GM21737 (cell line): ENCODE data around the gene UGT1A6.
"Not testable (repeated sequence)": the region's sequence is repeated elsewhere in the genome, so short reads cannot be mapped to it uniquely, and the experiment has no call there.

Experiments
- ATAC-seq: cut with Tn5 transposase; IDR thresholded peaks from one replicate; pipeline ENCODE4 v1.9.1; 2021; ENCODE audit warnings: mild to moderate bottlenecking, moderate library complexity; ENCODE audit not compliant: unreplicated experiment

UGT1A6 gene

GRCh38 chr2:233692648-233693047, at the start of gene UGT1A6:
UGT1A6 (plus strand) TSS chr2:233692890; CDS start chr2:233693005, 115 bp downstream.
- no peak for ATAC-seq

GRCh38 chr2:233643128-233643527, 49.6 kb upstream of the UGT1A6 start:
- no peak for ATAC-seq

- not testable (repeated sequence) for ATAC-seq
Observed at GRCh38 chr2:233646033-233646432, 46.7 kb upstream of the UGT1A6 start.

- no peak for ATAC-seq
Observed at GRCh38 chr2:233650981-233651380, 41.7 kb upstream of the UGT1A6 start.

DNA sequence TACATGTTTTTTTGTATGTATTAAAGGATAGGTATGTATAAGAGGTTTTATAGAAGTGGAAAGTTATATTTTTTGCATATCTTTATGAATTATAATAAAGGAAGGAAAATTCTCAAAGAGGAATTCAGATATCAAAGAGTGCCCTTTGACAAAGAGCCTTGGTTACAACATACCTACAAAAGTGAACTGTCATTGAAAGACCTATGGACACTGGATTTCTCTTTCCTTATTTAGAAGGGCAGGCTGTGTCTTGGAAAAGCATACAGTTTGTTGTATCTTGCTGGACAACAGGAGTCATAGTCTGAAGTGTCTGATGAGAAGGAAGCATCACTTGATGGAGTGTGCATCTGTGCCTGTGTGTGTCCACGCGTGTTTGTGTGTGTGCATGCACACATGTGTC, 41.3 kb upstream of the UGT1A6 start:
- ATAC-seq, result no peak

DNA sequence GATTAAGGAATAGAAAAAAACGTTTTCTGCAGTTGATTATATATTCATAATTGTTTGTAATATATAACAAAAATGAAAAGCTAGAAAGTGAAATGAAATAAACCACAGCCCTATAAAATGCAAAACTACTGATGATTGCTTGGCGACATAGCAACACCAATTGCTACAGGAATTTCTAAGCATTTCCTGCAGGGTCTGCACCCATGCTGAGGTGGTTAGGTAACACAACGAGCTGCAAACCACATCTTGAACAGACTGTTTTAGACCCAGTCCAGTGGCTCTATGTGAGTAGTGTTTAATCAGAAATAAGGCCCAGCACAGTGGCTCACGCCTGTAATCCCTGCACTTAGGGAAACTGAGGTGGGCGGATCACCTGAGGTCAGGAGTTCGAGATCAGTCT, 38.2 kb upstream of the UGT1A6 start:
- no peak for ATAC-seq

GRCh38 chr2:233655043-233655442, 37.6 kb upstream of the UGT1A6 start:
- ATAC-seq, result no peak

DNA sequence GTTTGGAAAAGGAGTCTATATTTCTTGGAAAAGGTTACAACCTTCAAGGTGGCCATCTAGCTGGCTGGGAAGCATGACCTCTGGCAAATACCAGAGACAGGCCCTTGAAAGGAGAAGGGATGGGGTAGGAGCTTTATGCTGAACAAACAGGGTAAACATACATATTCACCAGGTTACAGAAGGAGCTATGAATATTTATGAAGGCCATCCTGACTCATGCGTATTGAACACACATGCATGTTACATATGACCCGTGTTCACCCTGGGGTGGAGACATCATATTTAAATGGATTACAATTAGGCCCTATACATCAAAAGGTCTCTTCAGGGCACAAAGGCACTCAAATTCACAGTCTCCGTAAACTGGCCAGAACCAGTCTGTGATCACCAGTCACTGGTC, 36.7 kb upstream of the UGT1A6 start:
- not testable (repeated sequence) for ATAC-seq

GRCh38 chr2:233656443-233656842, 36.2 kb upstream of the UGT1A6 start:
- ATAC-seq, result no peak

DNA sequence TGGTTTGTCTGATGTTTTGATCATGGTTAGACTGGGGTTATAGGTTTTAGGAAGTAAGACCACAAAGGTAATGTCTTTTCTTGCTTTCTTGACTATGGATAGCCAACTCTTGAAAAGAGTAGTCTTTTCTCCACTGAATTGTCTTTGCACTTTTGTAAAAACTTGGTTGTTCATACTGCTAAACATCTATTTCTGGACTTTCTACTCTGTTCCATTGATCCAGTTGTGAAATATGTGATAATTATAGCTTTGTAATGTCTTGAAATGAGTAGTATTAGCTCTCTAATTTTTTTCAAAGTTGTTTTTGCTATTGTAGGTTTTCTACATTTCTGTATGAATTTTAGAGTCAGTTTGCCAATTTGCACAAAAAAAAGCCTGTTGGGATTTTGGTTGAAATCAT, 34.1 kb upstream of the UGT1A6 start:
- no peak for ATAC-seq

DNA sequence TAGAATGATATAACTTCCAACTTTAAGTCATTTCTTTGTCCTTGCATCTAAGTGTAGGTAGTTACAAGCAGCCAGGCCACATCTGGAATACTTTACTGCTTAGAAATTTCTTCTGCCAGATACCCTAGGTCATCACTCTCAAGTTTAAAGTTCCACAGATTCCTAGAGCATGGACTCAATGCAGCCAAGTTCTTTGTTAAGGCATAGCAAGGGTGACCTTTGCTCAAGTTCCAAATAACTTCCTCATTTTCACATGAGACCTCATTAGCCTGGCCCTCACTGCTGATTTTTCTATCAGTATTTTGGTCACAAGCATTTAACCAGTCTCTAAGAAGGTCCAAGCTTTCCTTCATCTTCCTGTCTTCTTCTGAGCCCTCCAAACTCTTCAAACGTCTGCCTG, 28.8 kb upstream of the UGT1A6 start:
- ATAC-seq, result no peak

- no peak for ATAC-seq
Observed at GRCh38 chr2:233668605-233669260, 24.0 kb upstream of the UGT1A6 start.

DNA sequence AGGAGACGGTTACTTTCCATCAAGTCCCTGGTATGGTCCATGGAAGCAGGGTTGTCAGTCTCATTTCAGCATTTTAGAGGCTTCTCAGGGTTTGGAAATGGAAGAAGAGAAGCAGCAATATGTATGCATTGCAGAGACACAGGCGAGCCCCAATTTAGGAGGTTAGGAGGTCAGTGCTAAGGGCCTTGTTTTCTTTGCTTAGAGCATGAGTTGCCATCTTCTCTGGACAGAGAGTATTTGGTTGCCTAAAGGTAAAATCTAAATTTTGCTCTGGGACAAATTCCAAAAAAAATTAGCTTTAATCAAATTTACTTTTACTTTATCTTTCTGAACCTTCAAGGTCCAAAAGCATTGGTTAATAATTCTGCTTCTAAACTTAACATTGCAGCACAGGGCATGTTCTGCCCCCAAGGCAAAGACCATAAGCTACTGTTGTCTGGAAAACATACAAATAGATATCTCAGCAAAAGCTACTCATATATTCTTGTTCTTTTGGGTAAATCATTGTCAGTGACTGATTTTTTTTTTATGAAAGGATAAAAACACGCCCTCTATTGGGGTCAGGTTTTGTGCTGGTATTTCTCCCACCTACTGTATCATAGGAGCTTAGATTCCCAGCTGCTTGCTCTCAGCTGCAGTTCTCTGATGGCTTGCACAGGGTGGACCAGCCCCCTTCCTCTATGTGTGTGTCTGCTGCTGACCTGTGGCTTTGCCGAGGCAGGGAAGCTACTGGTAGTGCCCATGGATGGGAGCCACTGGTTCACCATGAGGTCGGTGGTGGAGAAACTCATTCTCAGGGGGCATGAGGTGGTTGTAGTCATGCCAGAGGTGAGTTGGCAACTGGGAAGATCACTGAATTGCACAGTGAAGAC, 21.2 kb upstream of the UGT1A6 start, which contains the start of gene UGT1A9:
TSS of gene UGT1A9 (plus strand) at position 609 of the 872 bp plus-strand sequence. CDS start at position 646, 37 bp downstream.
- no peak for ATAC-seq

GRCh38 chr2:233672886-233673285, 19.8 kb upstream of the UGT1A6 start:
- no peak for ATAC-seq

DNA sequence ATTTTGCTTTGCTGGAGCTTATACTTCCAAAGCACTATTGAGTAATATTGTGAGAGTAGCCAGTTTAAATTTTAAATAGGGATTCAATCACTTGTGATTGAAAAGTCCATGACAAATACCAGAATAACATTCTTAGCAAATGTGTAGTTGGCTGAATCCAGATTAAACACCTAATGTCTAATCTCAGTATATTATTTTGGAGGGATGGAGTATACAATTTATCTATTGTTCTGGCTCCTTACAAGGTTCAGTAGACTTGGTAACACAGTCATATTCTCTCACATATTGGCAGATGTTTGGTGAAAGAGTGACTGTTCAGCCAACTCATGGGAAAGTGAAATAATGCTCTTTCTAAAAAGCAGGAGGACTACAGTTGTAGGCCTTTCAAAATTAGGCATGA, 18.8 kb upstream of the UGT1A6 start:
- ATAC-seq, result no peak

DNA sequence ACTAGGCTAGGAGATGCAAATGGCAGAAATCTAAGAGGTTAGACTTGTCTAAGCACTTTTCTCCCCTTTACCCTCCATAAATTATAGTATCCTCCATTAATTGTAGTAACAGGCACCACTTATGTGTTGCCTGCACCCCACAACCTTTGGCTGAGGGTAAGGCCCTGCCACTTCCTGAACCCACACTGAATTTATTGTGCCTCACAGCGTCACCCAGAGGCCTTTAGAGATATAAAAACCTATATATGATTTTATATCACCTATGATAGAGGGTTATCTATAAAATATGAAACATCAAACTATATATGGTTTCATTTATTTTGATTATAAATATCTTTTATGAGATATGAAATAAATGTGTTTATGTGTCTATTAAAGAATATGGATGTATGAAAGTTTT, 18.4 kb upstream of the UGT1A6 start:
- no peak for ATAC-seq

GRCh38 chr2:233674995-233675394, 17.7 kb upstream of the UGT1A6 start:
- no peak for ATAC-seq

- ATAC-seq, result no peak
Observed at GRCh38 chr2:233676046-233676445, 16.6 kb upstream of the UGT1A6 start.

GRCh38 chr2:233679196-233679595, 13.5 kb upstream of the UGT1A6 start:
- no peak for ATAC-seq

- ATAC-seq, result no peak
Observed at GRCh38 chr2:233680361-233681045, 12.2 kb upstream of the UGT1A6 start.

DNA sequence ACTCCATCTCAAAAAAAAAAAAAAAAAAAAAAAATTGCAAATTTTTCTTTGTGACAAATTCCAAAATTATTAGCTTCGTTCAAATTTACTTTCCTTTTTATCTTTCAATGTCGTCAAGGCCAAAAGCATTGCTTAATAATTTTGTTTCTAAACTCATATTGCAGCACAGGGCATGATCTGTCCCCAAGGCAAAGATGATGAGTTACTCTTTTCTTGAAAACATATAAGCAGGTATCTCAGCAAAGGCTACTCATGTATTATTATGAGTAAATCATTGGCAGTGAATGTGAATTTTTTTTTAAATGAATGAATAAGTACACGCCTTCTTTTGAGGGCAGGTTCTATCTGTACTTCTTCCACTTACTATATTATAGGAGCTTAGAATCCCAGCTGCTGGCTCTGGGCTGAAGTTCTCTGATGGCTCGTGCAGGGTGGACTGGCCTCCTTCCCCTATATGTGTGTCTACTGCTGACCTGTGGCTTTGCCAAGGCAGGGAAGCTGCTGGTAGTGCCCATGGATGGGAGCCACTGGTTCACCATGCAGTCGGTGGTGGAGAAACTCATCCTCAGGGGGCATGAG, 11.1 kb upstream of the UGT1A6 start, which contains the start of gene UGT1A7:
TSS of gene UGT1A7 (plus strand) at position 381 of the 579 bp plus-strand sequence. CDS start at position 418, 37 bp downstream.
- ATAC-seq, result no peak
